CD4-positive, alpha-beta T cell treated with Interleukin-6 for 4 hours (primary cell): Measurements from ENCODE around the gene DDX49.

Experiments used
- DNase-seq: peaks from one replicate; pipeline ENCODE4 v3.0.0-alpha.2; 2020; ENCODE audit warnings: mixed read lengths

The DDX49 gene

GRCh38 chr19:18919086-18919899 lies at the start of gene DDX49, which contains the start of gene COPE:
TSS of gene DDX49 (plus strand) at chr19:18919715. CDS start at chr19:18919742, 27 bp downstream.
TSS of gene COPE (minus strand) at chr19:18919387. CDS start at chr19:18919348, 39 bp downstream.
- DNase-seq = peak; percentile 98

GRCh38 chr19:18869781-18870530 lies 49.6 kb upstream of the DDX49 start:
- no peak for DNase-seq

- no peak for DNase-seq
These were observed 48.9 kb upstream of the DDX49 start for GRCh38 chr19:18870531-18871172.

- DNase-seq = no peak
These were observed 48.0 kb upstream of the DDX49 start for GRCh38 chr19:18871543-18871942.

GRCh38 chr19:18875726-18876125 lies 43.8 kb upstream of the DDX49 start:
- DNase-seq = no peak

GRCh38 chr19:18876865-18877264 lies 42.6 kb upstream of the DDX49 start:
- no peak for DNase-seq

GRCh38 chr19:18878058-18878797 lies 41.3 kb upstream of the DDX49 start:
- no peak for DNase-seq

GRCh38 chr19:18878858-18879578 lies 40.5 kb upstream of the DDX49 start:
- no peak for DNase-seq

GRCh38 chr19:18879579-18880373 lies 39.7 kb upstream of the DDX49 start:
- no peak for DNase-seq

- DNase-seq = no peak
These were observed 38.0 kb upstream of the DDX49 start for GRCh38 chr19:18881491-18881890.

- DNase-seq = no peak
These were observed 35.8 kb upstream of the DDX49 start for GRCh38 chr19:18883526-18884304.

- no peak for DNase-seq
These were observed 32.5 kb upstream of the DDX49 start for GRCh38 chr19:18886972-18887371.

- no peak for DNase-seq
These were observed 29.4 kb upstream of the DDX49 start for GRCh38 chr19:18889949-18890745.

- no peak for DNase-seq
These were observed 25.8 kb upstream of the DDX49 start for GRCh38 chr19:18893587-18894253.

- no peak for DNase-seq
These were observed 25.1 kb upstream of the DDX49 start for GRCh38 chr19:18894254-18895037.

- DNase-seq = no peak
These were observed 24.3 kb upstream of the DDX49 start for GRCh38 chr19:18895038-18895823.

- no peak for DNase-seq
These were observed 23.6 kb upstream of the DDX49 start, which contains the start of gene CERS1 for GRCh38 chr19:18895824-18896341. TSS of gene CERS1 (minus strand) at chr19:18896158. CDS start at chr19:18896072, 86 bp downstream.
